HG02798 (cell line): Measurements from ENCODE around the gene SLC41A2.
A peak's percentile ranks its signal among the peaks of the same experiment; 100 is the strongest.
"Not testable (repeated sequence)": the region's sequence is repeated elsewhere in the genome, so short reads cannot be mapped to it uniquely, and the experiment has no call there.

ENCODE experiments used
- ATAC-seq: cut with Tn5 transposase; IDR thresholded peaks from one replicate; pipeline ENCODE4 v1.9.1; 2021; ENCODE audit warnings: mild to moderate bottlenecking; ENCODE audit not compliant: unreplicated experiment, poor library complexity

SLC41A2 gene, protein sequence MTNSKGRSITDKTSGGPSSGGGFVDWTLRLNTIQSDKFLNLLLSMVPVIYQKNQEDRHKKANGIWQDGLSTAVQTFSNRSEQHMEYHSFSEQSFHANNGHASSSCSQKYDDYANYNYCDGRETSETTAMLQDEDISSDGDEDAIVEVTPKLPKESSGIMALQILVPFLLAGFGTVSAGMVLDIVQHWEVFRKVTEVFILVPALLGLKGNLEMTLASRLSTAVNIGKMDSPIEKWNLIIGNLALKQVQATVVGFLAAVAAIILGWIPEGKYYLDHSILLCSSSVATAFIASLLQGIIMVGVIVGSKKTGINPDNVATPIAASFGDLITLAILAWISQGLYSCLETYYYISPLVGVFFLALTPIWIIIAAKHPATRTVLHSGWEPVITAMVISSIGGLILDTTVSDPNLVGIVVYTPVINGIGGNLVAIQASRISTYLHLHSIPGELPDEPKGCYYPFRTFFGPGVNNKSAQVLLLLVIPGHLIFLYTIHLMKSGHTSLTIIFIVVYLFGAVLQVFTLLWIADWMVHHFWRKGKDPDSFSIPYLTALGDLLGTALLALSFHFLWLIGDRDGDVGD

DNA sequence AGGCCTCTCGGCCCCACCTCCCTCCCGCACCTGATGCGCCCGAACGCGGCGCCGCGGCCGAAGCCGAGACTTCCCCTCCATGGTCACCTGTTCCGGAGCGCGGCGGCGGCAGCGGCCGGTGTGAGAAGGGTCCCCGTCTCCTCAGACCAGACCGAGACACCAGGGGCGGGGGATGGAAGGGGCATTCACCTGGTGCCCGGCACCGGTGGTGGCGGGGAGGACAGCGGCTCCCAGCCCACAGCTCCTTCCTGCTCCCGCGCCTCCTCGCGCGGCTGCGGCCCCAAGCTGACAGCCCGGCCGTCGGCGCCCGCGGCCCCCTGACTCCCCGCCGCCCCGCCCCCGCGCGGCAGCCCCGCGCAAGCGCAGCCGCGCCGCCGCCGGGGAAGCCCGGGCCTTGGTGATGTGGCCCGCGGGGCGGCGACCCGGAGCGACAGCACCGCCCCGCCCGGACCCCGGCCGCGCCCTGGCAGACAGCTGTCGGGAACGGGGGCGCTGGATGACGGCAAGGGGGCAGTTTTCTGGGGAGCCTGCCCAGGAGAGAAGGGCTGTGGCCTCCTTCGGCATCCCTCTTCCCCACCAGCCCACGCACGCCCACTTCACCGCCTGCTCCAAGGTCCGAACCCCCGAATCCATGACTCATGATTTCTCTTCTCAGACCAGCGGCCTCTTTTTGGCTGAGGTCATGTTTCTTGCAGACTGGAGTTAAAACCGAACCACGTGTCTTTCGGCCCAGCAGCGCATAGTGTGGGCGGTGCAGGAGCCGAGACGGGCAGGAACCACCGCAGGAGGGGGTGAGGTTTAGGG is at the start of gene SLC41A2:
Gene SLC41A2 (minus strand): TSS at position 290 of the 804 bp plus-strand sequence. CDS start 29,763 bp downstream, outside the sequence.
- ATAC-seq: peak; percentile 81

DNA sequence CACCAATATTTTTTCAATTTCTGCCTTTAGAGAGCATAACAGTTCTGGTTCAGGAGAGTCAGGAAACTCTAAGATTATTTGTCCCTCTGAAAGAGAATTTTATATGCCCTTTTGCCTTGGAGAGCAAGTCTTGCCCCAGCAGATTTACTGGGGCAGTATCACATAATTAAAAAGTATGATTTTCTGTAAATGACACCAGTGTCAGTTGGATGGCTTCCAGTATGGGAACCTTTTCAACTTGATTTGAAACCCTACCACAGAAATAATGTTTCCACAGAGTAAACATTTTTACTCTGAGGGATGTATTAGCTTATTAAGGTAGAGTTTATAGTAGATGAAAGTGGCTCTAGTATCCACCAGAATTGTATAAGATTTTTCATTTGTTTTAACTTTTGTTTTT is 43.4 kb upstream of the SLC41A2 start:
- no peak for ATAC-seq

DNA sequence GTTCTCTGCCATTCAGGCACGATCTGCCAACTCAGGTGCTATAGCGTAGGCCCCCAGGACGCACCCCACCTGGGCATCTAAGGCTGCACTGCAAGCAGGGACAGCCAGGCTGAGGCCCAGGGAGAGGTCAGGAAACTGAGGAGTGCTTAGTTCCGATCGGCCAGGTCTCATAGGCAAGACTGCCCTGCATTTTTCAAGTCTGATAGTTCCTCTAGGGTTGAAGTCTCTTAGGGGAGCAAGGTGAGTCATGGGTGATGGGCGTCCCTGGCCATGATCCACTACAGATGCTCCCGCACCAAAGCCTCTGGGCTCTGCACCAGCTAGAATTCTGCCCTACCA is 41.2 kb upstream of the SLC41A2 start:
- ATAC-seq: no peak

DNA sequence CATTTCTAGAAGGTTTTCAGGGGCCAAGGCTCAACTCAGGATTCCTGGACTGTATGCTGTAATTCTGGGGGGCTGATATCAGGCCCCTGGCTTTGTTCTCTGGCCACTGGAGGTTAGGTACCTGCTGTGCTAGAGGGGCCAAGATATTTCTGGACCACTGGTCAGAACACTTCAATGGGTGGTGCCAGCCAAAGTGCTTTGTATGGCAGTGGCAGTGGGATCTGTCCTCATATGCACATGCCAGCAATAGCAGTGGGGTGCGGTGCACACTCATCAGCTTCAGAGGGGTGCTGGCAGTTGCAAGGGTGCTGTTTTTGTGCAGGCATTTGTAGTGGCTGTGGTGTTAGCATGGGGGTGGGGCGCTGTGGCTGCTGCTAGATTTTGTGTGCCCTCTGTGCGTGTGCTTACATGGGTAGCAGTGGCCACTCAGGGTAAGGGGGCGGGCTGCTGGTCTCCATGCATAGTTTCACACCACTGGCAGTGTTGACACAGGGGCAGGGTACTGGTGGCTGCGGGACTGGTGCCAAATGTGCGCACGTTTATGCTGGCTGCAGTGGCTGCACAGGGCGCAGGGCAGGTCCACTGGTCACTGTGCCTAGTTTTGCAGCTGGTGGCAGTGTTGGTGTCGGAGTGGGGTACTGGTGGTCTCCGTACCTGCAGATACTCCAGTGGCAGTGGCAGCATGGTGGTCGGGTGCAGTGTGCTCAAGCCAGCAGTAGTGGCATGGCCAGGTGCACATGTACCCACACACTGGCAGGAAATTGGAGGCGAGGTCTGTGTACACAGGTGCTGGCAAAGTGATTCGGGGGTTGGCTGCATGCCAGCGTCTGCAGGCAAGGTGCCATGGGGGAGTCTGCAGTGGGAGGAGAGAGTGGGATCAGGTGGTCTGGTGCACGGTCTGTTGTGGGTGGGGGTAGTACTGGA is 40.6 kb upstream of the SLC41A2 start:
- no peak for ATAC-seq

DNA sequence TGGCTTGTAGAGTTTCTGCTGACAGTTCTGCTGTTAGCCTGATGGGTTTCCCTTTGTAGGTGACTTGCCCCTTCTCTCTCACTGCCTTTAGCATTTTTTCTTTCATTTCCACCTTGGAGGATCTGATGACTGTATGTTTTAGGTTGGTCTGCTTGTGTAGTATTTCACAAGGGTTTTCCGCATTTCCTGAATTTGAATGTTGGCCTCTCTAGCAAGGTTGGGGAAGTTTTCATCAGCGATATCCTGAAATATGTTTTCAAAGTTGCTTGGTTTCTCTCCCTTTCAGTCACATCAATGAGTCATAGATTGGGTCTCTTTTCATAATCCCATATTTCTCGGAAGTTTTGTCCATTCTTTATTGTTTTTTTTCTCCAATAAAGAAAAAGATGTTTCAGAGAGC is 39.5 kb upstream of the SLC41A2 start:
- ATAC-seq: no peak

DNA sequence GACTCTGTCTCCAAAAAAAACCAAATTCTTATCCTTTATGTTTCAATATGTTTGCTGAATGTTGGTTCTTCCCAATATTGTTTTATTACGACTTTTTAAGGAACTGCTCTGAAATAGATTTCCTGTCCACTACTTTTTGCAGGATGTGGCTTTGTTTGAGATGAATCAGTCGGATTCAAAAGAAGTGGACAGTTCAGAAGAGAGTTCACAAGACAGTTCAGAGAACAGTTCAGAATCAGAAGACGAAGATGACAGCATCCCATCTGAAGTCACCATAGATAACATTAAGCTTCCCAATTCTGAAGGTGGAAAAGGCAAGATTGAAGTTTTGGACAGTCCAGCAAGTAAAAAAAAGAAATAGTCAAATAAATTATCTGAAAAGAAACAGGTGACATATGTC is 36.2 kb upstream of the SLC41A2 start:
- ATAC-seq: no peak

DNA sequence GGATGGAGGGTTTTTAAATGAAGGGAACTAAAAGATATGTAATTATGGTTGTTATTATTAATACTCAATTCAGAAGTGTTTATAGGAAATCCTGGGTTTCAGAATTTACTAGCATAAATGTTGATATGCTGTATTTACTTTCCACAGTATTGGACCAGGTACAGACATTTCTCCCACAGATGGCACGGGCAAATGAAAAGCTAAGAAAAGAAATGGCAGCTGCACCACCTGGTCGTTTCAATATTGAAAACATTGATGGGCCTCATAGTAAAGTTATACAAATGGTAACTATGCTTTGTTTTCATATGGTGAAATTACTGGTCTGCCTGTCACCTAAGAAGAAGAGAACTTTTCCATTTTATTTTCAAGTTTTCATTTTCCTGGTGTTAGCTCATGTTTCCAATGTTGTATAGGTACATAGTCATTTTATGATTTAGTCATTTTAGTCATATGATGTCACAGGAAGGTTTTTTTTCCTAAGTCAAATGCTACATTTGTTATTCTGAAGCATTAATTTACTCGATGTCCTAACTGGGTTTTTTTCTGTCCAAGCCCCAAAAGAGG is 33.6 kb upstream of the SLC41A2 start:
- no peak for ATAC-seq

DNA sequence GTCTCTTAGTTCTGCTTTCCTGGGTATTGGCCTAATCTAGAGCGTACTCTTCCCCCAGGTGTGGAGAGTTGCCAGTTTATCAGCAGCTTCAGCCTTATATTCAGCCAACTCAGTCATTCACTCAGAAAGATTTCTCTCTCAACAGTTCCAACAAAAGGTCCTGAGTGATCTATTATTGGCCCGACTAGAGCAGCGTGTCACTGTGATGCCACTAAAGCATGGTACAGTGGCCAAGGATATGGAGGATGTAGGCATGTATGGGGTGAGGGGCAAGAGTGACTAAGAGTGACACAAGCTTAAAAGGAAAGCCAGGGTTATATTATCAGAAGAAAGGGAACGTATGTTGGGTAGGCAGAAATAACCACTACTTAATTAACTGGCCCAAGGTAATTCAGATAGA is 32.9 kb upstream of the SLC41A2 start:
- no peak for ATAC-seq

DNA sequence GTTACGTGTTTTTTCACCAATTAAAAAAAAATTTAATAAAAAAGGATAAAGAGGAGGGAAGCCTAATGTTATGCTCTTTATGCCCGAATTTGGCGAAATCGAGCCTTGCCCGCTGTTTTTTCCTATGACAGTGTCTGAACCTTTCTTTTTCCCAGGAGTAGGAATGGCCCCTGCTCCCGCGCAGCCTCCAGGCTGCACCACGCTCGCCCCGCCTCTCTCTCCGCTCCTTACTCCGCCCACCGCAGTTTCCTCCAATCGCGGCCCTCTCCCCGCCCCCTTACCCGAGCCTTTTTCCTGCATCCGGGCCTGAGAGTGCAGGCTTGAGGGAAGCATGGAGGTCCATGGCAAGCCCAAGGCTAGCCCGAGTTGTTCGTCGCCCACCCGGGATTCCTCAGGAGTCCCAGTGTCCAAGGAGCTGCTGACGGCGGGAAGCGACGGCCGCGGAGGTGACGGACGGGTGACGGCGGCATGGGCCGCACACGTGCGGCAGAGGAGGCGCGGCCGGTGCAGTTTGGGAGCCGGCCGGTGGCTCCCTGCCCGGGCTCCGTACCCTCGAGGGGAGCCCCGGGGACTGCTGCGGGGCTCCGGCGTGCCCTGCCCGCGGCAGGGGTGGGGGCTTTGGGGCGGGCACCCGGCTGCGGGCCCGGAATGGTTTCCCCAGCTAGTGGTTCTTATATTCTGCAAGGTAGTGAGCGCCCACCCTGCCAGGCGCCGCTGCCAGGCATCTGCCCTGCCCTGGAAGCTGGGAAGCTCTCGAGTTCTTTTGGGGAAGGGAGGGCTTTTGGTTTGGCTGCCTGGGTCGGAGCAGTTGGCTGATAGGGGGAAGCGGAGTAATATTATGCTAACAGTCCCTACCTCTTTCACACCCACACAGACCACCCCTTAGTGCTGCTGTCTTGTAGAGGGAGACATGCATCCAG is 28.2 kb upstream of the SLC41A2 start, which contains the start of gene NOPCHAP1:
Gene NOPCHAP1 (plus strand): TSS at position 295 of the 920 bp plus-strand sequence. CDS start 37 bp downstream, at position 332.
- peak; percentile 97 for ATAC-seq

DNA sequence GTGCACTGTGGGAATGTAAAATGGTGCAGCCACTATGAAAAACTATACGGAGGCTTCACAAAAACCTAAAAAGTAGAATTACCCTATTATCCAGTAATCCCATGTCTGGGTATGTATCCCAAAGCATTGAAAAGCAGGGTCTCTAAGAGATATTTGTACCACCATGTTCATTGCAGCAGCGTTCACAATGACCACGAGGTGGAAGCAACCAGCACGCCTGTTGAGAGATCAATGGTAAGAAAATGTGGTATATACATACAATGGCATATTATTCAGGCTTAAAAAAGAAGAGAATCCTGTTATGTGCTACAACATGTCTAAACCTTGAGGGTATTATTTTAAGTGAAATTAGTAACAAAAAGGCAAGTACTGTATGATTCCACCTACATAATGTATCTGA is 27.1 kb upstream of the SLC41A2 start:
- no peak for ATAC-seq

DNA sequence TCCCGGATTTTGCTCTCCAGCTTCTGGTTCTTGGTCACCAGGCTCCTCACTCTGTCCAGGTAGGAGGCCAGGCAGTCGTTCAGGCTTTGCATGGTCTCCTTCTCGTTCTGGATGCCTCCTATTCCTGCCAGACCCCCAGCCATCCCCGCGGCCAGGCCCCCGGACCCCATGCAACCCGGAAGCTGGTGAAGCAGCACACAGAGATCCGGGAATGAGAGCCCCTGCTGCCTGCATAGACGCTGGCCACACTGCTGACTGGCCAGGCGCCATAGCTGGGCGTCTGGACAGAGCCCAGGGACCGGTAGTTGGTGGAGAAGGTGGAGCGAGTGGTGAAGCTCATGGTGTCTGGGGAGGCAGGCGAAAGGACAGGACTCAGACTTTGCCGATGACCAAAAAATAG is 19.6 kb upstream of the SLC41A2 start:
- ATAC-seq: not testable (repeated sequence)

DNA sequence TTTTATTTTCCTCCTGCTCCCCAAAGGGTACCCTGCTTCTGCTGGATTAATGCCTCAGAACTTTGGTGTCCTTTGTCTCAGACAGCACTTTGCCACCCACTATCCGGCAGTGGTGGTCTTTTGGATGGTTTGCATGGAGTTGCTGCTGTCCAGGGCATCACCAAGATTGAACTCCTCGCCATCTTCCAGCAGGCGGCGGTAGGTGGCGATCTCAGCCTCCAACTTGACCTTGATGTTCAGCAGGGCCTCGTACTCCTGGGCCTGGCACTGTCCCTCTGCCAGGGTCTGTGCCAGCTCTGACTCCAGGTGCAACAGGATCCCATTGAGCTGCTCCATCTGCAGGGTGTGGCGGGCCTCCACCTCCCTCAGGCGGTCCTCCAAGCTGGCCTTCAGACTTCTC is 18.6 kb upstream of the SLC41A2 start:
- no peak for ATAC-seq

DNA sequence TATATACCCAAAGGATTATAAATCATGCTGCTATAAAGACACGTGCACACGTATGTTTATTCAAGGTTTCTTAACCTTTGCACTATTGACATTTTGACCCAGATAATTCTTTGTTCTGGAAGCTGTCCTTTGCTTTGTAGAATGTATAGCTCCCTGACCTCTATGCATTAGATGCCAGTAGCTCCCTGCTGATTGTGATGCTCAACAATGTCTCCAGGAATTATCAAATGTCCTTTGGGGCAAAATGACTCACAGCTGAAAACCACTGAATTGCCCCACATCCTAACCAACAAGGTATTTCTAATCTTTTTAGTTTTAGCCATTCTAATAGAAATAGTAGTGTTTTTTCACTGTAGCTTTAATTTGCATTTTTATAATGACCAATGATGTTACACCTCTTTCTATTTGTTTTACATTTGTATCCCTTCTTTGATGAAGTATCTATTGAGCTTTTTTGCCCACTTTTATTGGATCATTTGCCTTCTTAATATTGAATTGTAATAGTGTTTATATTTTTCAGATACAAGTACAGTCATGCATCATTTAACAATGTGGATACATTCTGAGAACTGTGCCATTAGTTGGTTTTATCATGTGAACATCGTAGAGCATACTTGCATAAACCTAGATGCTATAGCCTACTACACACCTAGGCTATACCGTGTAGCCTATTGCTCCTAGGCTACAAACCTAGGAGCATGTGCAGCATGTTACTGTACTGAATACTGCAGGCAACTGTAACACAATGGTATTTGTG is 17.7 kb upstream of the SLC41A2 start:
- ATAC-seq: no peak

DNA sequence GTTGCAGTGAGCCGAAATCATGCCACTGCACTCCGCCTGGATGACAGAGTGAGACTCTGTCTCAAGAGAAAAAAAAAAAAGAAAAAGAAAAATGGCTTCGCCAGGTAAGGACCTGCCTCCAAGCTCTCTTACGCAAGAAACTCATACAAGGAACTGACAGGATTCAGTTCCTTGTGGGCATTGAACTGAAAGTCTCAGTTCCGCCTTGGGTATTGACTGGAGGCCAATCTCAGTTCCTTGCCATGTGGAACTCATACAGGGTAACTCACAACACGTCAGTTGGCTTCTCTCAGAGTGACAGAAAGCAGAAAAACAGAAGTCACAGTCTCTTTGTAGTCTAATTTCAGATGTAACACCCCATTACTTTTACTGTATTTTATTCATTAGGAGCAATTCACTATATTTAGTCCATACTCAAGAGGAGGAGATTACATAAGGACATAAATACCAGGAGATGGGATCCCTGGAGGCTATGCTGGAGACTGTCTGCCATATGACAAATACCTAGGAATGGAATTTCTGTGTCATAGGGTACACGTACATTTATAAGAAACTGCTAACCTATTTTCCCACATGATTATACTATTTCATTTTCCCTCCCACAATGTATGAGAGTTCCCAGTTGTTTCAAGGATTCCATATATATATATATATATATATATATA is 16.7 kb upstream of the SLC41A2 start:
- ATAC-seq: peak; percentile 98

DNA sequence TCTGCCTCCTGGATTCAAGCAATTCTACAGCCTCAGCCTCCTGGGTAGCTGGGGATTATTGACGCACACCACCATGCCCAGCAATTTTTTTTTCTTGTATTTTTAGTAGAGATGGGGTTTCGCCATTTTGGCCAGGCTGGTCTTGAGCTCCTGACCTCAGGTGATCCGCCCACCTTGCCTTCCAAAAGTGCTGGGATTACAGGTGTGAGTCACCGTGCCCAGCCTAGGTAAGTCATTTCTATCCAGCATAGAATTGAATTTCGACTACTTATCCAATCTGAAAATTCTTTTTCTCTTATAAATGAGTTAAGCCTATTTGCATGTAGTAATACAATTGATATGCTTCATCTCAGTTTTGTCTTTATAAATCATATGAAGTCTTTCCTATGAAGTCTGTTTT is 15.2 kb upstream of the SLC41A2 start:
- no peak for ATAC-seq

DNA sequence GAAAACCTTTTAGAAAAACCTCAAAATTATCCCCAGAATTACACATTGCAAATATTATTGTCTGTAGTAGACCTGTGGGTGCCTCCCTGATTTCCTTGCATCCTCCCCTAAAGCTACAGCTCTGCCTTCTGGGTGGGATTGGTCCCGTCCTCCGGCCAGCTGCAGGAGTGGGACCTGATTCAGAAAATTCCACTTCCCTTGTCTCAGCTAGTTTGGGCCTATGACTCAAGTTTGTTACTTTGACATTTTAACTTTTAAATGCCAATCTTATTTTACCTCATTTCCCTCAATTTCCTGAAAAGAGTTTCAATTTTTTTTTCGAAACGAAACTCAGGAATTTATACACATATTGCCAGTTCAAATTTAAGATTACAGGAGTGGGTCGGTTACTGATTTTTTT is 13.2 kb upstream of the SLC41A2 start:
- no peak for ATAC-seq

DNA sequence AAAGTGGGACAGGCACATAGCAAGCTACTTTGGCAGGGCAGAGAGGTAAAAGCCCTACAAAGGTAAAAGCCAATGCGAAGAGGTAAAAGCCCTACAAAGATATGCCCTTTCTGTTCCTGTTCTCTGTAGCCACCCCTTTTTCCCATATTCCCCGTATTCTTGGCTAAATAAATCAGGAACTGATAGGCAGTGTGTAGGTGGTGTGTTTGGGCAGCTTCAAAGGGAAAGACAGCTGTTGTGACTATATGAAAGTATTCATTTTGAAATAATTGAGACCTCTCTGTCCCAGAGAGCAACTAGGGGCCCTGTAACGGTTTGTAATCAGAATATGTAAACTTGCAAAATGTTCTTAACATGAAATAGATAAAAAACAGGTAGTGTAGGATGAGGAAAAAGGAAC is 11.3 kb upstream of the SLC41A2 start:
- ATAC-seq: no peak

DNA sequence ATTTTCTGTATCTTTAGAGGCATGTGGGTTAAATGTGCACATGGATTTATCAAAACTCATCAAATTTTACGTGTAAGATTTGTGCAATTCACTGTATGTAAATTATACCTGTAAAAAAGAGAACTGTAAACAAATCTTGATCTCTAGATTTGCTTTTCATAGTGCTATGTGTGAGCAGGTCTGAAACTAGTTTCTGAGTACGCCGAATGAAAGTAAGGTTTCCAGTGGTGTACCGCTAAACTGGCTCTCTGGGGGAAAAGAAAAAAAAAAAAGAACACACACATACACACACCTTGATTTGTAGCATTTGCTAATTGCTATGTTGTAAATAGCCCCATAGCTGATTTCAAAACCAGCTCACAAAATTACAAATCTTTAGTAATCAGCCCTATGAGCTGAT is 8.6 kb upstream of the SLC41A2 start:
- peak; percentile 82 for ATAC-seq
